Measurements from ENCODE around the gene CA7. TPM values are rescaled to one million over a fixed set of nuclear protein-coding genes. Genes with fewer than 3 reads are reported as not detected.

Gene CA7
- total RNA-seq, 1 donor from 2014 or later, result not detected

GRCh38 chr16:66809765-66810164 is 34.4 kb upstream of the CA7 start:
- Mint-ChIP-seq H3K4me1 (peaks cover 2% of the 10 kb centered on the region), H3K36me3 (ENCODE audit: low read depth) (peaks cover 9% of the 10 kb centered on the region), H3K27me3 (ENCODE audit: low read depth) (no peaks in the 10 kb centered on the region), H3K4me3 (no peak overlapping the region), H3K9me3 (no peaks in the 10 kb centered on the region), H3K27ac (ENCODE audit: unreplicated experiment) (no peak overlapping the region)
- no peak for DNase-seq (ENCODE audit: low read depth, low spot score)
- TF ChIP-seq, protein P1, sequence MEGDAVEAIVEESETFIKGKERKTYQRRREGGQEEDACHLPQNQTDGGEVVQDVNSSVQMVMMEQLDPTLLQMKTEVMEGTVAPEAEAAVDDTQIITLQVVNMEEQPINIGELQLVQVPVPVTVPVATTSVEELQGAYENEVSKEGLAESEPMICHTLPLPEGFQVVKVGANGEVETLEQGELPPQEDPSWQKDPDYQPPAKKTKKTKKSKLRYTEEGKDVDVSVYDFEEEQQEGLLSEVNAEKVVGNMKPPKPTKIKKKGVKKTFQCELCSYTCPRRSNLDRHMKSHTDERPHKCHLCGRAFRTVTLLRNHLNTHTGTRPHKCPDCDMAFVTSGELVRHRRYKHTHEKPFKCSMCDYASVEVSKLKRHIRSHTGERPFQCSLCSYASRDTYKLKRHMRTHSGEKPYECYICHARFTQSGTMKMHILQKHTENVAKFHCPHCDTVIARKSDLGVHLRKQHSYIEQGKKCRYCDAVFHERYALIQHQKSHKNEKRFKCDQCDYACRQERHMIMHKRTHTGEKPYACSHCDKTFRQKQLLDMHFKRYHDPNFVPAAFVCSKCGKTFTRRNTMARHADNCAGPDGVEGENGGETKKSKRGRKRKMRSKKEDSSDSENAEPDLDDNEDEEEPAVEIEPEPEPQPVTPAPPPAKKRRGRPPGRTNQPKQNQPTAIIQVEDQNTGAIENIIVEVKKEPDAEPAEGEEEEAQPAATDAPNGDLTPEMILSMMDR (conservative IDR thresholded peaks at IDR 0.05), result no peak

DNA sequence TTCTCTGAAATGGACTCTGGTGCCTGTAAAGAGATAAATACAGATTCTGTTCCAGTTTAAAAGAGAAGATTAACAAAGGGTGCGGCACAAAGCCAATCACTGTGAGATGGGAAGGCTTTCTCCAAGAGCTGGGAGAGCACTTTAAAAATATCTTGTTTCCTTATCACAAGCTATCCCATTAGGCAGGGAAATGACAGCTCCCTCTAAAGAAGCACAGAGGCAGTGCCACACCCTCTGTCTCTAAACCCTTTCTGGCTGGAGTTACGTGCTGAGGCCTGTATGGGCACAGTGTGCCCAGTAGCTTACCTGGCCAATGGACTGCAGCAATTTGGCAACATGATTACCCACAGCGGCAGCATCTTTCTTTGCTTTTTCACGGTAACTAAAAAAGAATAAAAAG is 33.8 kb upstream of the CA7 start:
- H3K36me3 Mint-ChIP-seq (ENCODE audit: low read depth), result peaks cover 8% of the 10 kb centered on the region
- H3K4me3 Mint-ChIP-seq, result no peak overlapping the region
- TF ChIP-seq, protein P1 (conservative IDR thresholded peaks at IDR 0.05), result no peak
- H3K27me3 Mint-ChIP-seq (ENCODE audit: low read depth), result no peaks in the 10 kb centered on the region
- H3K9me3 Mint-ChIP-seq, result no peaks in the 10 kb centered on the region
- H3K27ac Mint-ChIP-seq (ENCODE audit: unreplicated experiment), result no peak overlapping the region
- DNase-seq (ENCODE audit: low read depth, low spot score), result no peak
- peaks cover 5% of the 10 kb centered on the region for H3K4me1 Mint-ChIP-seq

GRCh38 chr16:66811043-66811442 is 33.2 kb upstream of the CA7 start:
- TF ChIP-seq, protein P1 (conservative IDR thresholded peaks at IDR 0.05), result no peak
- Mint-ChIP-seq H3K4me1 (peaks cover 5% of the 10 kb centered on the region), H3K9me3 (no peaks in the 10 kb centered on the region), H3K27me3 (ENCODE audit: low read depth) (no peaks in the 10 kb centered on the region), H3K36me3 (ENCODE audit: low read depth) (peaks cover 8% of the 10 kb centered on the region), H3K4me3 (no peak overlapping the region), H3K27ac (ENCODE audit: unreplicated experiment) (no peak overlapping the region)
- DNase-seq (ENCODE audit: low read depth, low spot score), result no peak

DNA sequence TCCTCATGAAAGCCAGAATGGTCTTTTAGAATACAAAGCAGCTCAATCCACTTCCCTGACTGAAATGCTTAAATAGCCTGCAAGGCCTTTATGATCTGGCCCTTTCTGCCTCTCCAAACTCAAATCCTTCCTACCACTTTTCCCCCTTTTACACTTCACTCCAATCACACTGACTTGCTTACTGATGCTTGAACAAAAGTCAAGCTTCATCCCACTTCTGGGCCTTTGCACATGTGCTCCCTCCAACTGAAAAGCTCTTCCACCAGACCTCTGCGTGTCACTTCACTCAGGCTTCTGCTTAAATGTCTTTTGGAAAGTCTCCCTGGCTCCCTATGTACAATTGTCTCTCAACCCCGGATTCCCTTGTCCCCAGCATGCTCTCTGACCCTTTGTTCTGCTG is 29.5 kb upstream of the CA7 start:
- H3K27ac Mint-ChIP-seq (ENCODE audit: unreplicated experiment), result no peak overlapping the region
- TF ChIP-seq, protein P1 (conservative IDR thresholded peaks at IDR 0.05), result no peak
- no peak for DNase-seq (ENCODE audit: low read depth, low spot score)
- no peak overlapping the region for H3K4me3 Mint-ChIP-seq
- H3K27me3 Mint-ChIP-seq (ENCODE audit: low read depth), result no peaks in the 10 kb centered on the region
- no peaks in the 10 kb centered on the region for H3K9me3 Mint-ChIP-seq
- peaks cover 5% of the 10 kb centered on the region for H3K4me1 Mint-ChIP-seq
- peaks cover 13% of the 10 kb centered on the region for H3K36me3 Mint-ChIP-seq (ENCODE audit: low read depth)

GRCh38 chr16:66824006-66824405 is 20.2 kb upstream of the CA7 start:
- no peak for DNase-seq (ENCODE audit: low read depth, low spot score)
- no peak overlapping the region for H3K27ac Mint-ChIP-seq (ENCODE audit: unreplicated experiment)
- TF ChIP-seq, protein P1 (conservative IDR thresholded peaks at IDR 0.05), result no peak
- H3K36me3 Mint-ChIP-seq (ENCODE audit: low read depth), result peaks cover 17% of the 10 kb centered on the region
- no peaks in the 10 kb centered on the region for H3K9me3 Mint-ChIP-seq
- no peak overlapping the region for H3K4me3 Mint-ChIP-seq
- peaks cover 16% of the 10 kb centered on the region for H3K4me1 Mint-ChIP-seq
- H3K27me3 Mint-ChIP-seq (ENCODE audit: low read depth), result no peaks in the 10 kb centered on the region

Data from neural crest cell (in vitro differentiated cells).